GM19438 (cell line): ENCODE measurements around the gene RGS21.
"Not testable (repeated sequence)": the region's sequence is repeated elsewhere in the genome, so short reads cannot be mapped to it uniquely, and the experiment has no call there.

ENCODE experiments used
- ATAC-seq: cut with Tn5 transposase; IDR thresholded peaks from one replicate; pipeline ENCODE4 v1.9.1; 2021; ENCODE audit warnings: low read depth; ENCODE audit not compliant: unreplicated experiment

Gene RGS21

GRCh38 chr1:192316942-192317450 lies at the start of gene RGS21:
Gene RGS21, plus strand, starts transcription at chr1:192316992. Its CDS starts 26,045 bp downstream, at chr1:192343037.
- no peak for ATAC-seq

GRCh38 chr1:192268468-192269052 lies 48.2 kb upstream of the RGS21 start:
- ATAC-seq = no peak

- no peak for ATAC-seq
Measured at GRCh38 chr1:192270398-192270797, 46.4 kb upstream of the RGS21 start.

- ATAC-seq = no peak
Measured at GRCh38 chr1:192272732-192273131, 44.1 kb upstream of the RGS21 start.

GRCh38 chr1:192274588-192274987 lies 42.2 kb upstream of the RGS21 start:
- no peak for ATAC-seq

- no peak for ATAC-seq
Measured at GRCh38 chr1:192277635-192278034, 39.2 kb upstream of the RGS21 start.

GRCh38 chr1:192284927-192285326 lies 31.9 kb upstream of the RGS21 start:
- no peak for ATAC-seq

- no peak for ATAC-seq
Measured at GRCh38 chr1:192303029-192303428, 13.8 kb upstream of the RGS21 start.

GRCh38 chr1:192308314-192308713 lies 8.5 kb upstream of the RGS21 start:
- not testable (repeated sequence) for ATAC-seq

GRCh38 chr1:192311281-192311680 lies 5.5 kb upstream of the RGS21 start:
- ATAC-seq = no peak

- no peak for ATAC-seq
Measured at GRCh38 chr1:192327997-192328396, 11.2 kb downstream of the RGS21 start.

- ATAC-seq = no peak
Measured at GRCh38 chr1:192342842-192343241, 26.1 kb downstream of the RGS21 start.

GRCh38 chr1:192343344-192343743 lies 26.6 kb downstream of the RGS21 start:
- no peak for ATAC-seq

GRCh38 chr1:192349314-192349713 lies 32.5 kb downstream of the RGS21 start:
- ATAC-seq = no peak

- ATAC-seq = no peak
Measured at GRCh38 chr1:192350356-192350755, 33.6 kb downstream of the RGS21 start.

- no peak for ATAC-seq
Measured at GRCh38 chr1:192351550-192351949, 34.8 kb downstream of the RGS21 start.

GRCh38 chr1:192357924-192358323 lies 41.1 kb downstream of the RGS21 start:
- ATAC-seq = no peak

GRCh38 chr1:192358402-192358801 lies 41.6 kb downstream of the RGS21 start:
- no peak for ATAC-seq

GRCh38 chr1:192358822-192359221 lies 42.0 kb downstream of the RGS21 start:
- ATAC-seq = no peak

GRCh38 chr1:192363177-192363576 lies 46.4 kb downstream of the RGS21 start:
- ATAC-seq = no peak

- no peak for ATAC-seq
Measured at GRCh38 chr1:192367436-192367835, 50.6 kb downstream of the RGS21 start.

GRCh38 chr1:192375306-192375705 lies 58.5 kb downstream of the RGS21 start:
- no peak for ATAC-seq

GRCh38 chr1:192376374-192376773 lies 59.6 kb downstream of the RGS21 start:
- no peak for ATAC-seq
